WTC11 (cell line): ENCODE results near the gene PIEZO1. TPM values are rescaled to one million over a fixed set of nuclear protein-coding genes. Genes with fewer than 3 reads are reported as not detected.

ENCODE experiments used
- ATAC-seq: fragments of 200-7000 bp; cut with Tn5 transposase; 2 replicates; pipeline ENCODE4 v1.10.0; 2021; ENCODE audit warnings: mild to moderate bottlenecking, moderate library complexity
- CTCF ChIA-PET: fragments of 300-600 bp; sonication (Branson Sonifier 250); formaldehyde crosslinking; loops from one replicate; lab custom pipeline; 2021; ENCODE audit warnings: antibody characterized with exemption; lab: Charles Lee
- POLR2A ChIA-PET: fragments of 350-600 bp; sonication (Branson Sonifier 250); formaldehyde crosslinking; loops from one replicate; lab custom pipeline; 2021; ENCODE audit warnings: antibody characterized with exemption; lab: Charles Lee
- DNase-seq: peaks from one replicate; pipeline ENCODE4 v3.0.0; 2021; ENCODE audit warnings: low spot score
- H3K27ac Mint-ChIP-seq: 2 replicates; pipeline ENCODE4 v1.8.0; 2021; ENCODE audit warnings: mixed read lengths
- H3K27me3 Mint-ChIP-seq: 2 replicates; pipeline ENCODE4 v1.8.0; 2021; ENCODE audit warnings: low read depth, mild to moderate bottlenecking, moderate library complexity, mixed read lengths
- H3K36me3 Mint-ChIP-seq: 2 replicates; pipeline ENCODE4 v1.8.0; 2021; ENCODE audit warnings: mixed read lengths
- H3K4me1 Mint-ChIP-seq: 2 replicates; pipeline ENCODE4 v1.8.0; 2022; ENCODE audit warnings: mixed read lengths
- H3K4me3 Mint-ChIP-seq: 2 replicates; pipeline ENCODE4 v1.8.0; 2021; ENCODE audit warnings: mild to moderate bottlenecking, moderate library complexity, mixed read lengths
- H3K9me3 Mint-ChIP-seq: 2 replicates; pipeline ENCODE4 v1.8.0; 2021; ENCODE audit warnings: mixed read lengths
- ESRRA ChIP-seq: sonication (generic); formaldehyde crosslinking; IDR thresholded peaks from 2 replicates; pipeline ENCODE4 v1.8.1; 2022; ENCODE audit warnings: mild to moderate bottlenecking, missing genetic modification reagents, borderline replicate concordance
- FOXP1 ChIP-seq: sonication (generic); formaldehyde crosslinking; IDR thresholded peaks from 2 replicates; pipeline ENCODE4 v1.8.0; 2022; ENCODE audit warnings: missing genetic modification reagents, mild to moderate bottlenecking, moderate library complexity, borderline replicate concordance
- GRHL2 ChIP-seq: fragments of 250-450 bp; sonication (Bioruptor Pico); IDR thresholded peaks from 2 replicates; pipeline ENCODE4 v1.8.0; 2022; ENCODE audit warnings: mild to moderate bottlenecking, moderate library complexity; ENCODE audit not compliant: insufficient replicate concordance, severe bottlenecking
- GTF2I ChIP-seq: fragments of 250-450 bp; sonication (Bioruptor Pico); conservative IDR thresholded peaks from 2 replicates; pipeline ENCODE4 v1.4.0; 2021; ENCODE audit warnings: mild to moderate bottlenecking
- IRF1 ChIP-seq: sonication (generic); formaldehyde crosslinking; IDR thresholded peaks from 2 replicates; pipeline ENCODE4 v1.8.0; 2023; ENCODE audit warnings: missing genetic modification reagents
- IRF2 ChIP-seq: sonication (generic); formaldehyde crosslinking; IDR thresholded peaks from 2 replicates; pipeline ENCODE4 v1.8.0; 2022; ENCODE audit warnings: low read depth, missing genetic modification reagents, borderline replicate concordance
- JAZF1 ChIP-seq: fragments of 250-450 bp; sonication (Bioruptor Pico); IDR thresholded peaks from 2 replicates; pipeline ENCODE4 v1.9.0; 2021; ENCODE audit warnings: moderate library complexity, mild to moderate bottlenecking, inconsistent platforms
- JUN ChIP-seq: sonication (generic); formaldehyde crosslinking; IDR thresholded peaks from 2 replicates; pipeline ENCODE4 v1.8.0; 2023; ENCODE audit warnings: mild to moderate bottlenecking, missing genetic modification reagents
- MXD4 ChIP-seq: fragments of 250-450 bp; sonication (Bioruptor Pico); IDR thresholded peaks from 2 replicates; pipeline ENCODE4 v1.8.0; 2021; ENCODE audit warnings: mild to moderate bottlenecking, moderate library complexity, borderline replicate concordance
- OVOL2 ChIP-seq: fragments of 250-450 bp; sonication (Bioruptor Pico); IDR thresholded peaks from 2 replicates; pipeline ENCODE4 v1.9.0; 2021; ENCODE audit warnings: mild to moderate bottlenecking, borderline replicate concordance
- SOX15 ChIP-seq: fragments of 250-450 bp; sonication (Bioruptor Pico); IDR thresholded peaks from 2 replicates; pipeline ENCODE4 v1.9.0; 2021; ENCODE audit warnings: mild to moderate bottlenecking
- TCF7 ChIP-seq: sonication (generic); formaldehyde crosslinking; IDR thresholded peaks from 2 replicates; pipeline ENCODE4 v1.8.0; 2022; ENCODE audit warnings: mild to moderate bottlenecking, low read depth, missing genetic modification reagents, moderate library complexity
- TEAD1 ChIP-seq: sonication (generic); formaldehyde crosslinking; IDR thresholded peaks from 2 replicates; pipeline ENCODE4 v1.8.0; 2022; ENCODE audit warnings: mild to moderate bottlenecking, missing genetic modification reagents
- ZNF232 ChIP-seq: sonication (generic); formaldehyde crosslinking; IDR thresholded peaks from 2 replicates; pipeline ENCODE4 v1.8.0; 2022; ENCODE audit warnings: mild to moderate bottlenecking, missing genetic modification reagents
- ZNF317 ChIP-seq: sonication (generic); formaldehyde crosslinking; IDR thresholded peaks from 2 replicates; pipeline ENCODE4 v1.8.1; 2023; ENCODE audit warnings: low read depth, mild to moderate bottlenecking, moderate library complexity, missing genetic modification reagents, borderline replicate concordance
- ZNF396 ChIP-seq: fragments of 250-450 bp; sonication (Bioruptor Pico); IDR thresholded peaks from 2 replicates; pipeline ENCODE4 v1.8.0; 2021; ENCODE audit warnings: mild to moderate bottlenecking, moderate library complexity, borderline replicate concordance
- total RNA-seq: library from RNA; stranded (reverse); gene quantifications from 3 replicates; pipeline ENCODE4 v1.2.3, GENCODE V29; 2021
- TF ChIP-seq, protein P1 (sequence below): sonication (generic); formaldehyde crosslinking; IDR thresholded peaks from 2 replicates; pipeline ENCODE4 v1.8.1; 2022; ENCODE audit warnings: low read depth, missing genetic modification reagents, borderline replicate concordance
- TF ChIP-seq, protein P2 (sequence below): sonication (generic); formaldehyde crosslinking; IDR thresholded peaks from 2 replicates; pipeline ENCODE4 v1.8.1; 2022; ENCODE audit warnings: low read depth, mild to moderate bottlenecking, moderate library complexity, missing genetic modification reagents, borderline replicate concordance
- TF ChIP-seq, protein P3 (sequence below): sonication (generic); formaldehyde crosslinking; IDR thresholded peaks from 2 replicates; pipeline ENCODE4 v1.8.1; 2023; ENCODE audit warnings: mild to moderate bottlenecking, moderate library complexity, missing genetic modification reagents
- TF ChIP-seq, protein P4 (sequence below): sonication (generic); formaldehyde crosslinking; IDR thresholded peaks from 2 replicates; pipeline ENCODE4 v1.8.1; 2022; ENCODE audit warnings: mild to moderate bottlenecking, missing genetic modification reagents, moderate library complexity, borderline replicate concordance
- TF ChIP-seq, protein P5 (sequence below): sonication (generic); formaldehyde crosslinking; conservative IDR thresholded peaks from 2 replicates; pipeline ENCODE4 v1.8.1; 2022; ENCODE audit warnings: mild to moderate bottlenecking, missing genetic modification reagents

Gene PIEZO1
- total RNA-seq, 1 experiment from 2014 or later = 71.3 TPM

- TF ChIP-seq IRF1 (no peak), OVOL2 (CRISPR knock-in tag) (no peak)
- TF ChIP-seq, all 79 proteins: peak for 0
These were observed 45.7 kb downstream of the PIEZO1 start (continued) for GRCh38 chr16:88739139-88739976.

- ATAC-seq = no peak
- ChIA-PET POLR2A (interaction anchor here (1.3 kb wide), 1 partner anchor 45 kb away, joined by 3 read pairs; no protein-coding TSS in a partner anchor), CTCF (interaction anchor here (0.6 to 4.1 kb wide), 48 partner anchors 8 to 479 kb away, joined by 3 to 185 read pairs (median 10); partner anchors contain the start of genes APRT, CBFA2T3, CDH15 and CDT1)
- TF ChIP-seq IRF2 = no peak
- TF ChIP-seq JAZF1 (CRISPR knock-in tag) = no peak
- no peak for TF ChIP-seq ZNF396 (CRISPR knock-in tag)
- TF ChIP-seq, protein P1, sequence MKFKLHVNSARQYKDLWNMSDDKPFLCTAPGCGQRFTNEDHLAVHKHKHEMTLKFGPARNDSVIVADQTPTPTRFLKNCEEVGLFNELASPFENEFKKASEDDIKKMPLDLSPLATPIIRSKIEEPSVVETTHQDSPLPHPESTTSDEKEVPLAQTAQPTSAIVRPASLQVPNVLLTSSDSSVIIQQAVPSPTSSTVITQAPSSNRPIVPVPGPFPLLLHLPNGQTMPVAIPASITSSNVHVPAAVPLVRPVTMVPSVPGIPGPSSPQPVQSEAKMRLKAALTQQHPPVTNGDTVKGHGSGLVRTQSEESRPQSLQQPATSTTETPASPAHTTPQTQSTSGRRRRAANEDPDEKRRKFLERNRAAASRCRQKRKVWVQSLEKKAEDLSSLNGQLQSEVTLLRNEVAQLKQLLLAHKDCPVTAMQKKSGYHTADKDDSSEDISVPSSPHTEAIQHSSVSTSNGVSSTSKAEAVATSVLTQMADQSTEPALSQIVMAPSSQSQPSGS (CRISPR knock-in tag) = no peak
- TF ChIP-seq ZNF232 = no peak
- TF ChIP-seq ZNF317 (CRISPR knock-in tag) = no peak
- 0 out of 2 replicates have a peak, but pooled peaks have one; percentile 16 for TF ChIP-seq FOXP1 (CRISPR knock-in tag)
- no peak for TF ChIP-seq GTF2I (CRISPR knock-in tag)
- no peak for TF ChIP-seq SOX15
- no peak for TF ChIP-seq JUN (CRISPR knock-in tag)
- TF ChIP-seq, protein P2, sequence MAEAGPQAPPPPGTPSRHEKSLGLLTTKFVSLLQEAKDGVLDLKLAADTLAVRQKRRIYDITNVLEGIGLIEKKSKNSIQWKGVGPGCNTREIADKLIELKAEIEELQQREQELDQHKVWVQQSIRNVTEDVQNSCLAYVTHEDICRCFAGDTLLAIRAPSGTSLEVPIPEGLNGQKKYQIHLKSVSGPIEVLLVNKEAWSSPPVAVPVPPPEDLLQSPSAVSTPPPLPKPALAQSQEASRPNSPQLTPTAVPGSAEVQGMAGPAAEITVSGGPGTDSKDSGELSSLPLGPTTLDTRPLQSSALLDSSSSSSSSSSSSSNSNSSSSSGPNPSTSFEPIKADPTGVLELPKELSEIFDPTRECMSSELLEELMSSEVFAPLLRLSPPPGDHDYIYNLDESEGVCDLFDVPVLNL (CRISPR knock-in tag) = 0 out of 2 replicates have a peak, but pooled peaks have one; percentile 39
- TF ChIP-seq TCF7 (CRISPR knock-in tag) = 0 out of 2 replicates have a peak, but pooled peaks have one; percentile 39
- TF ChIP-seq TEAD1 (CRISPR knock-in tag) = no peak
- Mint-ChIP-seq H3K4me1 (no peaks in the 10 kb centered on the region), H3K9me3 (no peaks in the 10 kb centered on the region), H3K27me3 (no peaks in the 10 kb centered on the region), H3K27ac (no peak overlapping the region), H3K36me3 (no peaks in the 10 kb centered on the region), H3K4me3 (no peak overlapping the region)
- no peak for DNase-seq
These were observed 46.6 kb downstream of the PIEZO1 start for GRCh38 chr16:88738151-88739084.

DNA sequence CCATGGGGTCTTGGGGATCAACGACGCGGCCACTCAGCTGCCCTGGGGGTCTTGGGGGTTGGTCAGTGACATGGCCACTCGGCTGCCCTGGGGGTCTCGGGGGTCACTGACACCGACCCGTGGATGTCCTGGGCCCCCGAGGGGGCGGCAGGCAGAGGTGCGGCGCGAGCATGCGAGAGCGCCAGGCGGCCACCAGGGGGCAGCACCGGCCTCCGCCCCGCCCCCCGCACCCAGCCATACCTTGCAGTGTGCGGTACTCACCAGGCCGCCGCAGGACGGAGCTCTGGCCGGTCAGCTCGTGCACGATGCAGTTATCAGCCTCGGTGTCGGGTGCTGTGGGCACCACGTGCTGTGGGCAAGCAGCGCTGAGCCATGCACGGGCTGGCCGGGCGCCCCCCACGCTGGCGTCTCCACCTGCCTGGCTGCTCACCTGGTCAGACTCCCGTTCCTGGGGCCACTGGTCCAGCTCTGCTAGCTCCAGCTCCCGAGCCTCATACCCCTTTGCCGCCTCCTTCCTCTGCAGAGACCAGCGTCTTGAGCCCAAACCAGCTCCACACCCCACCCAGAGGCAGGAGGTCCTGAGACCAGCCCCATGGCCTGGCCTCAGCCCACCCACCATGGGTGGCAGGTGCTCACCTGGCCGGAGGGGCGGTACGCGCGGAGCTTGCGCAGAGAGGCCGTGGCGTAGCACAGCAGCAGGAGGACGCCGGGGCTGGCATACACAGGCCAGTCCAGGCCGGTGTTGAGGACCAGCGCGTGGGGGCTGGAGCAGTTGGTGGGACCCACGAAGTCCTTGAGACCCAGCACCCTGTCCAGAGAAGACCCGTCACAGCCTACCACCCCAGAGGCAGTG lies 47.5 kb downstream of the PIEZO1 start:
- no peaks in the 10 kb centered on the region for H3K4me1 Mint-ChIP-seq
- CTCF ChIA-PET = interaction anchor here (0.5 to 4.1 kb wide), 130 partner anchors 9 to 1136 kb away, joined by 3 to 185 read pairs (median 5); partner anchors contain the start of genes APRT, CBFA2T3, CDH15 and CDT1
- no peak overlapping the region for H3K27ac Mint-ChIP-seq
- H3K4me3 Mint-ChIP-seq = no peak overlapping the region
- POLR2A ChIA-PET = interaction anchor here (1.0 to 1.3 kb wide), 2 partner anchors 46 to 72 kb away, joined by 3 to 5 read pairs; no protein-coding TSS in a partner anchor
- no peaks in the 10 kb centered on the region for H3K27me3 Mint-ChIP-seq
- no peaks in the 10 kb centered on the region for H3K9me3 Mint-ChIP-seq
- peak; percentile 86 for ATAC-seq
- DNase-seq = peak; percentile 81
- no peaks in the 10 kb centered on the region for H3K36me3 Mint-ChIP-seq
- TF ChIP-seq, protein P3, sequence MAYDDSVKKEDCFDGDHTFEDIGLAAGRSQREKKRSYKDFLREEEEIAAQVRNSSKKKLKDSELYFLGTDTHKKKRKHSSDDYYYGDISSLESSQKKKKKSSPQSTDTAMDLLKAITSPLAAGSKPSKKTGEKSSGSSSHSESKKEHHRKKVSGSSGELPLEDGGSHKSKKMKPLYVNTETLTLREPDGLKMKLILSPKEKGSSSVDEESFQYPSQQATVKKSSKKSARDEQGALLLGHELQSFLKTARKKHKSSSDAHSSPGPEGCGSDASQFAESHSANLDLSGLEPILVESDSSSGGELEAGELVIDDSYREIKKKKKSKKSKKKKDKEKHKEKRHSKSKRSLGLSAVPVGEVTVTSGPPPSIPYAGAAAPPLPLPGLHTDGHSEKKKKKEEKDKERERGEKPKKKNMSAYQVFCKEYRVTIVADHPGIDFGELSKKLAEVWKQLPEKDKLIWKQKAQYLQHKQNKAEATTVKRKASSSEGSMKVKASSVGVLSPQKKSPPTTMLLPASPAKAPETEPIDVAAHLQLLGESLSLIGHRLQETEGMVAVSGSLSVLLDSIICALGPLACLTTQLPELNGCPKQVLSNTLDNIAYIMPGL (CRISPR knock-in tag) = peak; percentile 90; the same call in 1 of the 2 replicates
- TF ChIP-seq ESRRA (no peak), MXD4 (CRISPR knock-in tag) (no peak), GRHL2 (CRISPR knock-in tag) (no peak)
- TF ChIP-seq, protein P4, sequence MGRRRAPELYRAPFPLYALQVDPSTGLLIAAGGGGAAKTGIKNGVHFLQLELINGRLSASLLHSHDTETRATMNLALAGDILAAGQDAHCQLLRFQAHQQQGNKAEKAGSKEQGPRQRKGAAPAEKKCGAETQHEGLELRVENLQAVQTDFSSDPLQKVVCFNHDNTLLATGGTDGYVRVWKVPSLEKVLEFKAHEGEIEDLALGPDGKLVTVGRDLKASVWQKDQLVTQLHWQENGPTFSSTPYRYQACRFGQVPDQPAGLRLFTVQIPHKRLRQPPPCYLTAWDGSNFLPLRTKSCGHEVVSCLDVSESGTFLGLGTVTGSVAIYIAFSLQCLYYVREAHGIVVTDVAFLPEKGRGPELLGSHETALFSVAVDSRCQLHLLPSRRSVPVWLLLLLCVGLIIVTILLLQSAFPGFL (CRISPR knock-in tag) = no peak
- TF ChIP-seq, protein P5, sequence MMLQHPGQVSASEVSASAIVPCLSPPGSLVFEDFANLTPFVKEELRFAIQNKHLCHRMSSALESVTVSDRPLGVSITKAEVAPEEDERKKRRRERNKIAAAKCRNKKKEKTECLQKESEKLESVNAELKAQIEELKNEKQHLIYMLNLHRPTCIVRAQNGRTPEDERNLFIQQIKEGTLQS (CRISPR knock-in tag) = no peak
